Smooth muscle cell (in vitro differentiated cells): ENCODE measurements around the gene TBC1D28. TPM values are rescaled to one million over a fixed set of nuclear protein-coding genes. Genes with fewer than 3 reads are reported as not detected.
"Not testable (repeated sequence)": the region's sequence is repeated elsewhere in the genome, so short reads cannot be mapped to it uniquely, and the experiment has no call there.

Experiments
- DNase-seq: peaks from one replicate; lab custom pipeline; 2025; ENCODE audit not compliant: unreplicated experiment; lab: John Stamatoyannopoulos, UW
- H2AFZ ChIP-seq: fragments of 200-600 bp; sonication (generic); 2 replicates; pipeline ENCODE4 v1.6.0; 2016; ENCODE audit warnings: antibody characterized with exemption, low read depth, mild to moderate bottlenecking
- H3F3A ChIP-seq: fragments of 200-600 bp; sonication (generic); 2 replicates; pipeline ENCODE4 v1.6.0; 2017; ENCODE audit warnings: antibody characterized with exemption, low read depth
- H3K27ac ChIP-seq: fragments of 200-600 bp; sonication (generic); 2 replicates; pipeline ENCODE4 v1.5.1; 2016; ENCODE audit warnings: low read depth, mild to moderate bottlenecking
- H3K27me3 ChIP-seq: fragments of 200-600 bp; sonication (generic); 2 replicates; pipeline ENCODE4 v1.6.1; 2016; ENCODE audit warnings: low read depth, mild to moderate bottlenecking
- H3K36me3 ChIP-seq: fragments of 200-600 bp; sonication (generic); 2 replicates; pipeline ENCODE4 v1.5.1; 2016; ENCODE audit warnings: low read depth
- H3K4me1 ChIP-seq: fragments of 200-600 bp; sonication (generic); 2 replicates; pipeline ENCODE4 v1.5.1; 2016; ENCODE audit warnings: low read depth
- H3K4me2 ChIP-seq: fragments of 200-600 bp; sonication (generic); 2 replicates; pipeline ENCODE4 v1.6.0; 2016; ENCODE audit warnings: mild to moderate bottlenecking
- H3K4me3 ChIP-seq: fragments of 200-600 bp; sonication (generic); 2 replicates; pipeline ENCODE4 v1.5.1; 2016; ENCODE audit warnings: mild to moderate bottlenecking
- H3K79me2 ChIP-seq: fragments of 200-600 bp; sonication (generic); 2 replicates; pipeline ENCODE4 v1.6.0; 2016; ENCODE audit warnings: low read depth, mild to moderate bottlenecking
- H3K9ac ChIP-seq: fragments of 200-600 bp; sonication (generic); 2 replicates; pipeline ENCODE4 v1.6.0; 2016; ENCODE audit warnings: low read depth
- H3K9me3 ChIP-seq: fragments of 200-600 bp; sonication (generic); replicated peaks from 2 replicates; pipeline ENCODE4 v1.5.1; 2016; ENCODE audit warnings: low read depth
- H4K20me1 ChIP-seq: fragments of 200-600 bp; sonication (generic); 2 replicates; pipeline ENCODE4 v1.6.0; 2016; ENCODE audit warnings: low read depth
- WGBS: methylation state at CpG from one replicate; pipeline ENCODE4 v1.1.7; 2016; ENCODE audit warnings: low lambda C conversion rate; 5-methylcytosine and 5-hydroxymethylcytosine counted together
- polyA plus RNA-seq: library from polyadenylated mRNA; unstranded; fragments of >200 nt; fragmentation: Nextera tagmentation; extraction: Ambion mirVana; gene quantifications from 2 replicates; pipeline ENCODE4 v1.2.1, GENCODE V29; 2016
- total RNA-seq: library from RNA; depleted of rRNA; stranded (reverse); fragments of >200 nt; gene quantifications from 2 replicates; pipeline ENCODE4 v1.2.3, GENCODE V29; 2014

The TBC1D28 gene
- total and polyA plus RNA-seq, 2 experiments from 2014 or later: 0.24 TPM; not detected in 1

GRCh38 chr17:18666326-18666725 lies 22.1 kb upstream of the TBC1D28 start:
- H3K4me2 ChIP-seq, H3K4me1 ChIP-seq, H3K79me2 ChIP-seq, H3F3A ChIP-seq, H3K9me3 ChIP-seq, DNase-seq, H3K4me3 ChIP-seq, H3K27ac ChIP-seq, H3K9ac ChIP-seq, H3K27me3 ChIP-seq, H2AFZ ChIP-seq, H4K20me1 ChIP-seq: not testable (repeated sequence)
- H3K36me3 ChIP-seq: peaks cover 16% of the 10 kb centered on the region
- 100% methylated on average over 2 of the region's 2 CpGs for WGBS

DNA sequence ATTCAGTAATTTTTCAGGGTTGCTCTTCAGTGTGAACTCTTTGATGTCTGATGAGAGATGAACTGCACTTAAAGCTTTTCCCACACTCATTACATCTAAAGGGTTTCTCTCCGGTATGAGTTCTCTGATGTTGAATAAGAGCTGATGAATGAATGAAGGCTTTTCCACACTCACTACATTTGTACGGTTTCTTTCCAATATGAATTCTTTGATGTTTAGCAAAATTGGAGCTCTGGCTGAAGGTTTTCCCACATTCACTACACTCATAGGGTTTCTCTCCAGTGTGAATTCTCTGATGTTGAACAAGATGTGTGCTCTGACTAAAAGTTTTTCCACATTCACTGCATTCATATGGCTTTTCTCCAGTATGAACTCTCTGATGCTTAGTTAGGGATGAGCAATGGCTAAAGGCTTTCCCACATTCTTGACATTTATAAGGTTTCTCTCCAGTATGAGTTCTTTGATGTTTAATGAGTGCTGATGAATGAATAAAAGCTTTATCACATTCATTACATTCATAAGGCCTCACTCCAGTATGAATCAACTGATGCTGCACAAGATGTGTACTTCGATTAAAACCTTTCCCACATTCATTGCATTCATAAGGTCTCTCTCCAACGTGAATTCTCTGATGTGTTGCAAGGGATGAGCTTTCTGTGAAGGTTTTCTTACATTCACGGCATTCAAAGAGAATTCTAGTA lies 17.9 kb upstream of the TBC1D28 start:
- not testable (repeated sequence) for H2AFZ ChIP-seq, H3K4me1 ChIP-seq, H3K9ac ChIP-seq, DNase-seq, H3K27ac ChIP-seq, H3F3A ChIP-seq, H4K20me1 ChIP-seq, H3K4me2 ChIP-seq, H3K27me3 ChIP-seq, H3K4me3 ChIP-seq, H3K79me2 ChIP-seq, H3K36me3 ChIP-seq
- H3K9me3 ChIP-seq: peaks cover 17% of the 10 kb centered on the region
- WGBS: 97% methylated on average over 5 of the region's 5 CpGs

GRCh38 chr17:18650094-18650493 lies 5.9 kb upstream of the TBC1D28 start:
- H3K9ac ChIP-seq, H2AFZ ChIP-seq, H3K79me2 ChIP-seq, H3K9me3 ChIP-seq, H3K4me1 ChIP-seq, H4K20me1 ChIP-seq, H3F3A ChIP-seq, H3K27ac ChIP-seq, H3K4me2 ChIP-seq, H3K27me3 ChIP-seq, H3K36me3 ChIP-seq, DNase-seq, H3K4me3 ChIP-seq: not testable (repeated sequence)
- 97% methylated on average over 23 of the region's 23 CpGs for WGBS

DNA sequence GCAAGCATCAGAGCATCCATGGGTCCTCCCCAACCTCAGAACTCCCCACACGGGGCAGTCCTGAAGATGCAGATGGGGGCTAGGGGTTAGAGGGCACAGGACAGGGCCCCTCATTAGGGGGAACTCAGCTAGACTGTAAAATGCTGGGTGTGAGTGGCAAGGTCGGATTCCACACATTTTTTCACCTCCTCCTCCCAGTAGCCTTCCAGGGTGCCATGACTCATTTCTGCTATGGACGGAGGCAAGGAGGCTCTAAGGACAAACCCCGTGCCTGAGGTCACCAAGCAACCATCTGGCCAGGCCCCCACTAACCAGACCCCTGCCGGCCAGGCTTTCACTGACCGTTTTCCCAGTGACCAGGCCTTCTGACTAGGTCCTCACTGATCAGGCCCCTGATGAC lies 1.1 kb downstream of the TBC1D28 start:
- WGBS: 28% methylated on average over 4 of the region's 6 CpGs
- not testable (repeated sequence) for H3K9ac ChIP-seq, H3K79me2 ChIP-seq, H3K27me3 ChIP-seq, H3F3A ChIP-seq, H3K27ac ChIP-seq, H3K4me3 ChIP-seq, H3K4me1 ChIP-seq, DNase-seq, H4K20me1 ChIP-seq, H3K9me3 ChIP-seq, H2AFZ ChIP-seq, H3K36me3 ChIP-seq, H3K4me2 ChIP-seq

DNA sequence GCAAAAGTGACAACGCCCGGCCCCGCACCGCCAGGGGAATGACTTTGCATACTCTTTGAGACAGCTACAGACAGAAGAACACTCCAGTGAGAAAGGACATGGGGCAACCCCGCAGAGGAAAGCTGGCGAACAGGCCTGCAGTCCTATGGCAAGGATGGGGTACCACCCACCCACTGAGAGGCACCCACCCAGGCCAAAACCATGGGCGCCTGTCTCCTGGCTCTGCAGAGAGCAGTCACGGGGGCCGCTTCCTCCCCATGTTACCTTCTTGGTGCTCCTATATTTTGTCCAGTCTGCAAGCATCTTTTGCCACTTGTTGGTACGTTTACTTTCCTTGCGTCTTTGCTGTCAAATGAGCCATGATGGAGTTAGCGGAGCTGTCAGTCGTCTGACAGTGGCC lies 5.8 kb downstream of the TBC1D28 start:
- H3K9me3 ChIP-seq, H3K79me2 ChIP-seq, H3K9ac ChIP-seq, H2AFZ ChIP-seq, H3K4me2 ChIP-seq, DNase-seq, H3K4me1 ChIP-seq, H3F3A ChIP-seq, H3K36me3 ChIP-seq, H3K27me3 ChIP-seq, H3K27ac ChIP-seq, H3K4me3 ChIP-seq, H4K20me1 ChIP-seq: not testable (repeated sequence)
- 96% methylated on average over 13 of the region's 13 CpGs for WGBS

GRCh38 chr17:18636237-18636636 lies 8.0 kb downstream of the TBC1D28 start:
- not testable (repeated sequence) for H3K4me3 ChIP-seq, H3K9ac ChIP-seq, H3K9me3 ChIP-seq, H3K27me3 ChIP-seq, H3K4me2 ChIP-seq, H2AFZ ChIP-seq, H4K20me1 ChIP-seq, H3K79me2 ChIP-seq, H3F3A ChIP-seq, H3K27ac ChIP-seq, H3K4me1 ChIP-seq, DNase-seq, H3K36me3 ChIP-seq
- 90% methylated on average over 7 of the region's 7 CpGs for WGBS

GRCh38 chr17:18635773-18636172 lies 8.4 kb downstream of the TBC1D28 start:
- not testable (repeated sequence) for H3K9ac ChIP-seq, H4K20me1 ChIP-seq, H3K27ac ChIP-seq, H3K4me3 ChIP-seq, H3K4me2 ChIP-seq, H3K79me2 ChIP-seq, H3F3A ChIP-seq, H2AFZ ChIP-seq, DNase-seq, H3K4me1 ChIP-seq, H3K36me3 ChIP-seq, H3K27me3 ChIP-seq, H3K9me3 ChIP-seq
- 94% methylated on average over 7 of the region's 7 CpGs for WGBS

DNA sequence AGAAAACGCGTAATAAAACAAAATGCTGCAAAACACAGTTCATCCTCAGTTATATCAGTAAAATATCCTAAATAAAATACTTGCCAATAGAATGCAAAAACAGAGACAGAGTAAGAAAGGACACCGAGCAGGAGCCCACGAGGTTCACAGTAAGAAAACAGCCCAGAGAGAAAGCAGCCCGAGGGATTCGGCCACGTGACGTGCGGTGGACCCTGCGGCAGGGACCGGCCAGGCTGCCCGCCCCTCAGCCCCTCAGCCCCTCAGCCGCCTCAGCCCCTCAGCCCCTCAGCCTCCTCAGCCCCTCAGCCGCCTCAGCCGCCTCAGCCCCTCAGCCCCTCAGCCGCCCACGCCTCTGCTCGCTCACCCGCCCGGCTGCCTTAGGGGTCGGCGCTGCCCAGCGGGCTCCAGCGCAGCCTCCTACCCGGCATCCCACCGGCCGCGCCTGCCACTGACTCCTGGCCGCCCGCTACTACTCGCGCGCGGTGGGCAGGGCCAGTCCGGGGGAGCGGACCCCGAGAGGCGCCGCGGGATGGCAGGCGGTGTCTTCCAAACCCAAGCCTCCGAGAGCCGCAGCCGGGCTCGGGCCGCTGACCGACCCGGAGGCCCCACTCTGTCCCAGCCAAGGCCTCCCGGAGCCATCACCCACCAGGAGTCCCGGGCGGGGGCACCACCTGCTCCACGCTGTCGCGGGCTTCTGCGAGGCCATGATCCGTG lies 9.5 kb downstream of the TBC1D28 start:
- H3K4me1 ChIP-seq, H4K20me1 ChIP-seq, DNase-seq, H3K9me3 ChIP-seq, H3K4me3 ChIP-seq, H3K27me3 ChIP-seq, H2AFZ ChIP-seq, H3K4me2 ChIP-seq, H3K9ac ChIP-seq, H3K79me2 ChIP-seq, H3K27ac ChIP-seq, H3F3A ChIP-seq, H3K36me3 ChIP-seq: not testable (repeated sequence)
- 95% methylated on average over 43 of the region's 56 CpGs for WGBS
